ENCODE data around the gene RNF114. TPM values are rescaled to one million over a fixed set of nuclear protein-coding genes. Genes with fewer than 3 reads are reported as not detected.

RNF114 gene
- total RNA-seq, 6 experiments from 2014 or later: 51.6 to 61.0 (median 56.1) TPM

DNA sequence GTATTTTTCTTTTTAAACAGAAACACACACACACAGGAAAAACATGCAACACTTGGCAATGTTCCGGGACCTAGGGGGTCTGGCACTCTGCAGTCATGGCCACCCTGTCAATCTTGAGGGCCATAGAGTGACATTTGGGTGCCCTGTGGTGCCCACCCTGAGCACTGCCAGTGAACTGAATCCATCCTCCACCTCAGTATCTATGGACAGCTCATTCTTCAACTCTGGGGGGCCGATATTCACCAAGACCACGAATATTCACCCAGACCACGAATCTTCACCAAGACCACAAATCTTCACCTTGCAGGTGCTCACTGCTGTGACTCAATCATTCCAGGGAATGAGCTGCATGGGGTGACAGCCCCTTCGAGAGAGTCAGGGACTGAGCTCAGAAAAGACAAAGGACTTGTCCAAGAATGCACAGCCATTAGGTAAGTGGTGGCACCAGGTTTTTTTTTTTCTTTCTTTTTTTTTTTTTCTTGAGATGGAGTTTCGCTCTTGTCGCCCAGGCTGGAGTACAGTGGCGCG lies 65.7 kb downstream of the RNF114 start:
- Mint-ChIP-seq H3K4me3 (no peak overlapping the region), H3K36me3 (ENCODE audit: low read depth) (no peaks in the 10 kb centered on the region), H3K4me1 (ENCODE audit: low read depth) (peaks cover 8% of the 10 kb centered on the region), H3K27me3 (ENCODE audit: insufficient read depth) (peaks cover 2% of the 10 kb centered on the region; the same call in 1 of the 2 replicates), H3K27ac (no peak overlapping the region), H3K9me3 (no peaks in the 10 kb centered on the region)
- no peak for DNase-seq
- TF ChIP-seq, protein P1, sequence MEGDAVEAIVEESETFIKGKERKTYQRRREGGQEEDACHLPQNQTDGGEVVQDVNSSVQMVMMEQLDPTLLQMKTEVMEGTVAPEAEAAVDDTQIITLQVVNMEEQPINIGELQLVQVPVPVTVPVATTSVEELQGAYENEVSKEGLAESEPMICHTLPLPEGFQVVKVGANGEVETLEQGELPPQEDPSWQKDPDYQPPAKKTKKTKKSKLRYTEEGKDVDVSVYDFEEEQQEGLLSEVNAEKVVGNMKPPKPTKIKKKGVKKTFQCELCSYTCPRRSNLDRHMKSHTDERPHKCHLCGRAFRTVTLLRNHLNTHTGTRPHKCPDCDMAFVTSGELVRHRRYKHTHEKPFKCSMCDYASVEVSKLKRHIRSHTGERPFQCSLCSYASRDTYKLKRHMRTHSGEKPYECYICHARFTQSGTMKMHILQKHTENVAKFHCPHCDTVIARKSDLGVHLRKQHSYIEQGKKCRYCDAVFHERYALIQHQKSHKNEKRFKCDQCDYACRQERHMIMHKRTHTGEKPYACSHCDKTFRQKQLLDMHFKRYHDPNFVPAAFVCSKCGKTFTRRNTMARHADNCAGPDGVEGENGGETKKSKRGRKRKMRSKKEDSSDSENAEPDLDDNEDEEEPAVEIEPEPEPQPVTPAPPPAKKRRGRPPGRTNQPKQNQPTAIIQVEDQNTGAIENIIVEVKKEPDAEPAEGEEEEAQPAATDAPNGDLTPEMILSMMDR (IDR thresholded peaks at IDR 0.05): no peak

DNA sequence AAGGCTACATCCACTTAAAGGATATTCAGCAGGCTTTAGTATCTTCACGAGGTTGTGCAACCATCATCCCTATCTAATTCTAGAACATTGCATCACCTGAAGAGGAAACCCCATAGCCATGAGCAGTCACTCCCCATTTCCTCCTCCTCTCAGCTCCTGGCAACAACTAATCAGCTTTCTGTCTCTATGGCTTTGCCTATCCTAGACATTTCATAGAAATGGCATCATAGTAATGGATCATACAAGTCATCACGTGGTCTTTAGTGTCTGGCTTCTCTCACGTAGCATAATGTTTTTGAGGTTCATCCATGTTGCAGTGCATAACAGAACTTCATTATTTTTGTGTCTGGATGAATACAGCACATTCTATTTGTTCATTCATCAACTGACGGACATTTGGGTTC lies 67.1 kb downstream of the RNF114 start:
- Mint-ChIP-seq H3K27ac (peak overlapping the region; percentile 24), H3K4me3 (no peak overlapping the region), H3K9me3 (no peaks in the 10 kb centered on the region), H3K4me1 (ENCODE audit: low read depth) (peaks cover 8% of the 10 kb centered on the region), H3K27me3 (ENCODE audit: insufficient read depth) (peaks cover 2% of the 10 kb centered on the region; the same call in 1 of the 2 replicates), H3K36me3 (ENCODE audit: low read depth) (no peaks in the 10 kb centered on the region)
- TF ChIP-seq, protein P1 (IDR thresholded peaks at IDR 0.05): no peak
- DNase-seq: peak; percentile 81

Other genes with a start within 250 kb of the RNF114 start
- gene B4GALT5, start 222.5 kb upstream of the RNF114 start, total RNA-seq (2021; fragmentation: NEBNext Ultra II Directional; extraction: Animal tissue kit (Norgen Biotek cat#: 25700)): 10 to 100 TPM; 19.7 to 25.0 (median 21.9) TPM
- gene SLC9A8, start 123.6 kb upstream of the RNF114 start, total RNA-seq (2021; fragmentation: NEBNext Ultra II Directional; extraction: Animal tissue kit (Norgen Biotek cat#: 25700)): 1 to 10 TPM; 7.1 to 8.0 (median 7.4) TPM
- gene SPATA2, start 20.9 kb upstream of the RNF114 start, total RNA-seq (2021; fragmentation: NEBNext Ultra II Directional; extraction: Animal tissue kit (Norgen Biotek cat#: 25700)): 1 to 10 TPM; 6.9 to 8.0 (median 7.2) TPM
- gene SNAI1, start 46.6 kb downstream of the RNF114 start, total RNA-seq (2021; fragmentation: NEBNext Ultra II Directional; extraction: Animal tissue kit (Norgen Biotek cat#: 25700)): 1 to 10 TPM; 4.7 to 6.8 (median 5.2) TPM
- gene UBE2V1, start 176.8 kb downstream of the RNF114 start, total RNA-seq (2021; fragmentation: NEBNext Ultra II Directional; extraction: Animal tissue kit (Norgen Biotek cat#: 25700)): 100 to 1,000 TPM; 192 to 242 (median 210) TPM
- 10 to 100 TPM; 25.8 to 29.8 (median 27.8) TPM for gene PEDS1, start 217.3 kb downstream of the RNF114 start, total RNA-seq (2021; fragmentation: NEBNext Ultra II Directional; extraction: Animal tissue kit (Norgen Biotek cat#: 25700))

All from HFFc6 (cell line).